ENCODE data around the gene GPX6. TPM values are rescaled to one million over a fixed set of nuclear protein-coding genes. Genes with fewer than 3 reads are reported as not detected.

The GPX6 gene
- total and polyA plus RNA-seq, 2 of the 13 experiments (the other 11 are each of a cell fraction or from before 2014, with no cell fraction given) = not detected

DNA sequence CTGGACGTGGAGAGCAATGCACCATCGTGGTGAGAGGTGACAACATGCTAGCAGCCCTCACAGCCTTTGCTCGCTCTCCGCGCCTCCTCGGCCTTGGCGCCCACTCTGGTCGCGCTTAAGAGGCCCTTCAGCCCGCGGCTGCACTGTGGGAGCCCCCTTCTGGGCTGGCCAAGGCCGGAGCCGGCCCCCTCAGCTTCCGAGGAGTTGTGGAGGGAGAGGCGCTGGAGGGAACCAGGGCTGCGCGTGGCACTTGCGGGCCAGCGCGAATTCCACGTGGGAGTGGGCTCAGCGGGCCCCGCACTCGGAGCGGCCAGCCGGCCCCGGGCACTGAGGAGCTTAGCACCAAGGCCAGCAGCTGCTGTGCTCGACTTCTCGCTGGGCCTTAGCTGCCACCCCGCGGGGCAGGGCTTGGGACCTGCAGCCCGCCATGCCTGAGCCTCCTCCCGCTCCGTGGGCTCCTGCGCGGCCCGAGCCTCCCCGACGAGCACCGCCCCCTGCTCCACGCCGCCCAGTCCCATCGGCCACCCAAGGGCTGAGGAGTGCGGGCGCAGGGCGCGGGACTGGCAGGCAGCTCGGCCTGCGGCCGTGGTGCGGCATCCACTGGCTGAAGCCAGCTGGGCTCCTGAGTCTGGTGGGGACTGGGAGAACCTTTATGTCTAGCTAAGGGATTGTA, 3.8 kb downstream of the GPX6 start:
- Histone ChIP-seq H3K9me3 (ENCODE audit: low read length) (no peaks in the 10 kb centered on the region), H3K4me2 (ENCODE audit: low read depth, low read length) (no peak overlapping the region), H4K20me1 (ENCODE audit: insufficient read depth, low read length) (no peaks in the 10 kb centered on the region), H3K27me3 (ENCODE audit: control insufficient read depth in 1 of 2, insufficient read depth in 2 of 2, low read length in 2 of 2) (peaks cover 3 to 28% of the 10 kb centered on the region in 2 experiments; a peak in 4 of 5 replicates), H3K79me2 (ENCODE audit: insufficient read depth, low read length) (no peaks in the 10 kb centered on the region), H3K27ac (ENCODE audit: extremely low read length, insufficient read depth, low read length) (no peak overlapping the region), H3K36me3 (replicated peaks in 1 of 2; ENCODE audit: control insufficient read depth in 1 of 2, insufficient read depth in 2 of 2, low read length in 2 of 2) (no peaks in the 10 kb centered on the region), H3K4me1 (ENCODE audit: insufficient read depth, low read length) (no peaks in the 10 kb centered on the region), H3K9ac (ENCODE audit: insufficient read depth, low read depth, low read length) (no peak overlapping the region), H3K4me3 (replicated peaks in 1 of 3; ENCODE audit: insufficient read depth in 1 of 3, low read depth in 2 of 3, low read length in 3 of 3) (no peak overlapping the region), H2AFZ (ENCODE audit: low read length) (no peak overlapping the region)
- intact Hi-C loops (cut with micrococcal nuclease; ENCODE audit: unreplicated experiment) = no loop called here
- in situ Hi-C loops (cut with HindIII; ENCODE audit: extremely low pct_ligation_motif_present, low pct_unique_long_range_greater_than_20kb) = no loop called here
- no peak for DNase-seq (ENCODE audit: low spot score)
- WGBS (ENCODE audit: low lambda C conversion rate) = 87% methylated on average over 24 of the region's 51 CpGs
- TF ChIP-seq, protein P1, sequence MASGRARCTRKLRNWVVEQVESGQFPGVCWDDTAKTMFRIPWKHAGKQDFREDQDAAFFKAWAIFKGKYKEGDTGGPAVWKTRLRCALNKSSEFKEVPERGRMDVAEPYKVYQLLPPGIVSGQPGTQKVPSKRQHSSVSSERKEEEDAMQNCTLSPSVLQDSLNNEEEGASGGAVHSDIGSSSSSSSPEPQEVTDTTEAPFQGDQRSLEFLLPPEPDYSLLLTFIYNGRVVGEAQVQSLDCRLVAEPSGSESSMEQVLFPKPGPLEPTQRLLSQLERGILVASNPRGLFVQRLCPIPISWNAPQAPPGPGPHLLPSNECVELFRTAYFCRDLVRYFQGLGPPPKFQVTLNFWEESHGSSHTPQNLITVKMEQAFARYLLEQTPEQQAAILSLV (CRISPR knock-in tag; IDR thresholded peaks at IDR 0.05; ENCODE audit: borderline replicate concordance) = no peak
- TF ChIP-seq DNMT1 (CRISPR knock-in tag; IDR thresholded peaks at IDR 0.05) = 0 out of 2 replicates have a peak, but pooled peaks have one; percentile 77
- FAIRE-seq = no peak
- ChIA-PET POLR2A (no interaction called here), CTCF (ENCODE audit: low intra/inter-chr PET ratio, low total read pairs) (no interaction called here)
- no TSS peak for BruUV-seq (replicated peaks)
- ATAC-seq = no peak

DNA sequence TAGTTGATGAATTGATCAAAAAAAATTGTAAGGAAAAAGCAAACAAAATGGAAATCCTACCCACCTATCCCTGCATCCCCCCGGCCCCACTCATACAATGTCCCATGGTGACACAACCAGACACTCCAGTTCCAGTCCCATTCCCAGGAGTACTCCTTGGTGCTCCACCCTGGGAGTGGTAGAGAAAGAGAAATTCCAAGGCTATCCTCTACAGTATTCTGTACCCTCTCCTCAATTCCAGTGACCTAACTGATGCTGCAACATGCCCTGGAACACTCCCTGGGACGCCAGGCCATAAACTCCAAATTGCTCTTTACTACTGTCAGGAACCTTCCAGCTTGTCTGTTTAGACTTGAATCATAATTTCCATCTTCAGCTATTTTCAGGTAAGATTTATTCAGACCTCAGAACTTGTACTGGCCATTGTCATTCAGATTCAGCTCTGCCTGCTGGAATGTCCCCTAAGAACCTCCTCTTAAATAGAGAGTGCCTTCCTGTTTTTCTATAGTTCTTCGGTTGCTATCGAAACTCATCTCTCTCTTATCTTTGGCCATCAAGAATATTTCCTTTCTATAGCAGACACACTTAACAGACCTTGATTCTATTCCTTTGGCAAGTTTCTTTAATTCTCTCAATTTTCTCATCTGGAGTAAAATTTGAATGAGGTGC, 8.7 kb downstream of the GPX6 start:
- ChIA-PET CTCF (ENCODE audit: low intra/inter-chr PET ratio, low total read pairs) (no interaction called here), POLR2A (no interaction called here)
- no peak for DNase-seq (ENCODE audit: low spot score)
- Histone ChIP-seq H3K27me3 (ENCODE audit: control insufficient read depth in 1 of 2, insufficient read depth in 2 of 2, low read length in 2 of 2) (peaks cover 3% of the 10 kb centered on the region in 2 experiments; a peak in 3 of 5 replicates), H3K4me1 (ENCODE audit: insufficient read depth, low read length) (peaks cover 8% of the 10 kb centered on the region; the same call in 1 of the 2 replicates), H3K27ac (ENCODE audit: extremely low read length, insufficient read depth, low read length) (no peak overlapping the region), H4K20me1 (ENCODE audit: insufficient read depth, low read length) (no peaks in the 10 kb centered on the region), H3K36me3 (replicated peaks in 1 of 2; ENCODE audit: control insufficient read depth in 1 of 2, insufficient read depth in 2 of 2, low read length in 2 of 2) (no peaks in the 10 kb centered on the region), H2AFZ (ENCODE audit: low read length) (no peak overlapping the region), H3K4me3 (replicated peaks in 1 of 3; ENCODE audit: insufficient read depth in 1 of 3, low read depth in 2 of 3, low read length in 3 of 3) (no peak overlapping the region), H3K4me2 (ENCODE audit: low read depth, low read length) (no peak overlapping the region), H3K79me2 (ENCODE audit: insufficient read depth, low read length) (no peaks in the 10 kb centered on the region), H3K9ac (ENCODE audit: insufficient read depth, low read depth, low read length) (no peak overlapping the region), H3K9me3 (ENCODE audit: low read length) (no peaks in the 10 kb centered on the region)
- ATAC-seq = no peak
- in situ Hi-C loops (cut with HindIII; ENCODE audit: extremely low pct_ligation_motif_present, low pct_unique_long_range_greater_than_20kb) = no loop called here
- FAIRE-seq = no peak
- intact Hi-C loops (cut with micrococcal nuclease; ENCODE audit: unreplicated experiment) = no loop called here
- 0% methylated on average over 4 of the region's 4 CpGs for WGBS (ENCODE audit: low lambda C conversion rate)
- no TSS peak for BruUV-seq (replicated peaks)
- TF ChIP-seq REL (CRISPR knock-in tag; conservative IDR thresholded peaks at IDR 0.05) (no peak), CBFB (CRISPR knock-in tag; IDR thresholded peaks at IDR 0.05) (no peak), ZNF124 (CRISPR knock-in tag; IDR thresholded peaks at IDR 0.05) (no peak), CERS6 (CRISPR knock-in tag; IDR thresholded peaks at IDR 0.05) (no peak), PHF5A (CRISPR knock-in tag; IDR thresholded peaks at IDR 0.05; ENCODE audit: low read depth, unreplicated experiment) (no peak), ATF2 (CRISPR knock-in tag; IDR thresholded peaks at IDR 0.05) (no peak), ZNF329 (CRISPR knock-in tag; IDR thresholded peaks at IDR 0.05; ENCODE audit: low read depth) (no peak)
- TF ChIP-seq, protein P2, sequence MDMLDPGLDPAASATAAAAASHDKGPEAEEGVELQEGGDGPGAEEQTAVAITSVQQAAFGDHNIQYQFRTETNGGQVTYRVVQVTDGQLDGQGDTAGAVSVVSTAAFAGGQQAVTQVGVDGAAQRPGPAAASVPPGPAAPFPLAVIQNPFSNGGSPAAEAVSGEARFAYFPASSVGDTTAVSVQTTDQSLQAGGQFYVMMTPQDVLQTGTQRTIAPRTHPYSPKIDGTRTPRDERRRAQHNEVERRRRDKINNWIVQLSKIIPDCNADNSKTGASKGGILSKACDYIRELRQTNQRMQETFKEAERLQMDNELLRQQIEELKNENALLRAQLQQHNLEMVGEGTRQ (IDR thresholded peaks at IDR 0.05; ENCODE audit: low read depth, low read length) = no peak
- TF ChIP-seq, protein P2 (CRISPR knock-in tag; IDR thresholded peaks at IDR 0.05; ENCODE audit: borderline replicate concordance) = no peak
